Measurements from ENCODE around the gene ZSCAN5C. TPM values are rescaled to one million over a fixed set of nuclear protein-coding genes. Genes with fewer than 3 reads are reported as not detected.
"Not testable (repeated sequence)": the region's sequence is repeated elsewhere in the genome, so short reads cannot be mapped to it uniquely, and the experiment has no call there.

ZSCAN5C gene
- total RNA-seq, 2 donors from 2014 or later = not detected

GRCh38 chr19:56210036-56210435 lies 8.0 kb downstream of the ZSCAN5C start:
- H3K27me3 Mint-ChIP-seq = peaks cover 56% of the 10 kb centered on the region
- not testable (repeated sequence) for ATAC-seq; H3K9me3 ChIP-seq (ENCODE audit: control insufficient read depth, low read length, poor library complexity, severe bottlenecking); H3K4me1 Mint-ChIP-seq; H3K36me3 Mint-ChIP-seq (ENCODE audit: low read depth); H3K4me3 Mint-ChIP-seq; H3K27ac Mint-ChIP-seq; DNase-seq

- no peak overlapping the region for H3K4me3 Mint-ChIP-seq
- no peaks in the 10 kb centered on the region for H3K9me3 ChIP-seq (ENCODE audit: control insufficient read depth, low read length, poor library complexity, severe bottlenecking)
- DNase-seq (no peak), ATAC-seq (no peak)
- H3K27ac Mint-ChIP-seq = no peak overlapping the region
- peaks cover 50% of the 10 kb centered on the region for H3K27me3 Mint-ChIP-seq
- H3K4me1 Mint-ChIP-seq = no peaks in the 10 kb centered on the region
- H3K36me3 Mint-ChIP-seq (ENCODE audit: low read depth) = no peaks in the 10 kb centered on the region
Measured at GRCh38 chr19:56211718-56212117, 9.6 kb downstream of the ZSCAN5C start.

GRCh38 chr19:56217039-56217949 lies 15.2 kb downstream of the ZSCAN5C start:
- ATAC-seq (no peak), DNase-seq (no peak)
- H3K9me3 ChIP-seq (ENCODE audit: control insufficient read depth, low read length, poor library complexity, severe bottlenecking) = no peaks in the 10 kb centered on the region
- Mint-ChIP-seq H3K27me3 (peaks cover 27% of the 10 kb centered on the region), H3K36me3 (ENCODE audit: low read depth) (no peaks in the 10 kb centered on the region), H3K4me1 (no peaks in the 10 kb centered on the region), H3K4me3 (no peak overlapping the region), H3K27ac (no peak overlapping the region)

GRCh38 chr19:56218961-56219360 lies 16.9 kb downstream of the ZSCAN5C start:
- H3K4me1 Mint-ChIP-seq = no peaks in the 10 kb centered on the region
- H3K27ac Mint-ChIP-seq = no peak overlapping the region
- ATAC-seq = no peak
- H3K27me3 Mint-ChIP-seq = peaks cover 23% of the 10 kb centered on the region
- DNase-seq = no peak
- no peaks in the 10 kb centered on the region for H3K9me3 ChIP-seq (ENCODE audit: control insufficient read depth, low read length, poor library complexity, severe bottlenecking)
- peaks cover 3% of the 10 kb centered on the region for H3K36me3 Mint-ChIP-seq (ENCODE audit: low read depth)
- no peak overlapping the region for H3K4me3 Mint-ChIP-seq

- ATAC-seq; H3K27ac Mint-ChIP-seq; DNase-seq; H3K36me3 Mint-ChIP-seq (ENCODE audit: low read depth); H3K4me3 Mint-ChIP-seq; H3K27me3 Mint-ChIP-seq; H3K9me3 ChIP-seq (ENCODE audit: control insufficient read depth, low read length, poor library complexity, severe bottlenecking); H3K4me1 Mint-ChIP-seq: not testable (repeated sequence)
Measured at GRCh38 chr19:56221442-56221841, 19.4 kb downstream of the ZSCAN5C start.

GRCh38 chr19:56221851-56222250 lies 19.8 kb downstream of the ZSCAN5C start:
- Mint-ChIP-seq H3K4me1 (no peaks in the 10 kb centered on the region), H3K27me3 (peaks cover 6% of the 10 kb centered on the region), H3K27ac (no peak overlapping the region), H3K36me3 (ENCODE audit: low read depth) (peaks cover 3% of the 10 kb centered on the region), H3K4me3 (no peak overlapping the region)
- ATAC-seq = no peak
- H3K9me3 ChIP-seq (ENCODE audit: control insufficient read depth, low read length, poor library complexity, severe bottlenecking) = no peaks in the 10 kb centered on the region
- no peak for DNase-seq

GRCh38 chr19:56222901-56223300 lies 20.8 kb downstream of the ZSCAN5C start:
- peaks cover 5% of the 10 kb centered on the region for H3K27me3 Mint-ChIP-seq
- no peaks in the 10 kb centered on the region for H3K9me3 ChIP-seq (ENCODE audit: control insufficient read depth, low read length, poor library complexity, severe bottlenecking)
- ATAC-seq (no peak), DNase-seq (no peak)
- no peaks in the 10 kb centered on the region for H3K4me1 Mint-ChIP-seq
- peak overlapping the region; percentile 43 for H3K27ac Mint-ChIP-seq
- peaks cover 3% of the 10 kb centered on the region for H3K36me3 Mint-ChIP-seq (ENCODE audit: low read depth)
- H3K4me3 Mint-ChIP-seq = no peak overlapping the region

- H3K27ac Mint-ChIP-seq = no peak overlapping the region
- no peak for DNase-seq
Measured at GRCh38 chr19:56223481-56223880, 21.4 kb downstream of the ZSCAN5C start.

GRCh38 chr19:56245121-56245740 lies 43.2 kb downstream of the ZSCAN5C start:
- no peak for ATAC-seq
- DNase-seq = no peak
- peaks cover 2% of the 10 kb centered on the region for H3K36me3 Mint-ChIP-seq (ENCODE audit: low read depth)
- H3K9me3 ChIP-seq (ENCODE audit: control insufficient read depth, low read length, poor library complexity, severe bottlenecking) = no peaks in the 10 kb centered on the region
- H3K4me1 Mint-ChIP-seq = peaks cover 3% of the 10 kb centered on the region
- H3K27me3 Mint-ChIP-seq = no peaks in the 10 kb centered on the region
- no peak overlapping the region for H3K4me3 Mint-ChIP-seq
- peak overlapping the region; percentile 27 for H3K27ac Mint-ChIP-seq

More at GRCh38 chr19:56223481-56223880, 21.4 kb downstream of the ZSCAN5C start:
- Mint-ChIP-seq H3K4me1 (no peaks in the 10 kb centered on the region), H3K36me3 (ENCODE audit: low read depth) (peaks cover 3% of the 10 kb centered on the region), H3K4me3 (no peak overlapping the region), H3K27me3 (no peaks in the 10 kb centered on the region)
- H3K9me3 ChIP-seq (ENCODE audit: control insufficient read depth, low read length, poor library complexity, severe bottlenecking) = no peaks in the 10 kb centered on the region
- no peak for ATAC-seq

GRCh38 chr19:56245764-56246163 lies 43.7 kb downstream of the ZSCAN5C start:
- peak overlapping the region; percentile 27 for H3K27ac Mint-ChIP-seq
- H3K36me3 Mint-ChIP-seq (ENCODE audit: low read depth); H3K4me1 Mint-ChIP-seq; DNase-seq; H3K4me3 Mint-ChIP-seq; H3K27me3 Mint-ChIP-seq; ATAC-seq; H3K9me3 ChIP-seq (ENCODE audit: control insufficient read depth, low read length, poor library complexity, severe bottlenecking): not testable (repeated sequence)

- not testable (repeated sequence) for H3K36me3 Mint-ChIP-seq (ENCODE audit: low read depth); H3K9me3 ChIP-seq (ENCODE audit: control insufficient read depth, low read length, poor library complexity, severe bottlenecking); H3K4me3 Mint-ChIP-seq; H3K4me1 Mint-ChIP-seq; DNase-seq; ATAC-seq; H3K27me3 Mint-ChIP-seq; H3K27ac Mint-ChIP-seq
Measured at GRCh38 chr19:56248736-56249338, 46.8 kb downstream of the ZSCAN5C start.

- Mint-ChIP-seq H3K27ac (no peak overlapping the region), H3K27me3 (no peaks in the 10 kb centered on the region), H3K4me3 (peak overlapping the region; percentile 39), H3K36me3 (ENCODE audit: low read depth) (no peaks in the 10 kb centered on the region), H3K4me1 (peaks cover 7% of the 10 kb centered on the region)
- no peaks in the 10 kb centered on the region for H3K9me3 ChIP-seq (ENCODE audit: control insufficient read depth, low read length, poor library complexity, severe bottlenecking)
- DNase-seq (peak; percentile 32 to 63 (median 39)), ATAC-seq (peak; percentile 79)
Measured at GRCh38 chr19:56252699-56253422, 50.8 kb downstream of the ZSCAN5C start.

- peaks cover 7% of the 10 kb centered on the region for H3K4me1 Mint-ChIP-seq
Measured at GRCh38 chr19:56253737-56254136, 51.7 kb downstream of the ZSCAN5C start.

More at GRCh38 chr19:56253737-56254136, 51.7 kb downstream of the ZSCAN5C start:
- Mint-ChIP-seq H3K4me3 (no peak overlapping the region), H3K27ac (no peak overlapping the region), H3K27me3 (no peaks in the 10 kb centered on the region), H3K36me3 (ENCODE audit: low read depth) (no peaks in the 10 kb centered on the region)
- no peak for DNase-seq
- H3K9me3 ChIP-seq (ENCODE audit: control insufficient read depth, low read length, poor library complexity, severe bottlenecking) = no peaks in the 10 kb centered on the region
- no peak for ATAC-seq

All from T-helper 17 cell (primary cell).